SK-N-SH treated with all-trans-retinoic acid at 6 μM for 48 hours (cell line): Measurements from ENCODE around the gene RPE.

Experiments
- GLIS3 ChIP-seq: fragments of 250-450 bp; sonication (Bioruptor Pico); IDR thresholded peaks from 2 replicates; pipeline ENCODE4 v1.5.0; 2020; ENCODE audit warnings: mild to moderate bottlenecking, moderate library complexity
- PATZ1 ChIP-seq: fragments of 250-450 bp; sonication (Bioruptor Pico); IDR thresholded peaks from 2 replicates; pipeline ENCODE4 v1.8.0; 2020; ENCODE audit warnings: mild to moderate bottlenecking, moderate library complexity, borderline replicate concordance
- TF ChIP-seq, protein P1 (sequence below): fragments of 250-450 bp; sonication (Bioruptor Pico); IDR thresholded peaks from 2 replicates; pipeline ENCODE4 v1.5.1; 2020; ENCODE audit warnings: low read depth, mild to moderate bottlenecking, moderate library complexity

DNA sequence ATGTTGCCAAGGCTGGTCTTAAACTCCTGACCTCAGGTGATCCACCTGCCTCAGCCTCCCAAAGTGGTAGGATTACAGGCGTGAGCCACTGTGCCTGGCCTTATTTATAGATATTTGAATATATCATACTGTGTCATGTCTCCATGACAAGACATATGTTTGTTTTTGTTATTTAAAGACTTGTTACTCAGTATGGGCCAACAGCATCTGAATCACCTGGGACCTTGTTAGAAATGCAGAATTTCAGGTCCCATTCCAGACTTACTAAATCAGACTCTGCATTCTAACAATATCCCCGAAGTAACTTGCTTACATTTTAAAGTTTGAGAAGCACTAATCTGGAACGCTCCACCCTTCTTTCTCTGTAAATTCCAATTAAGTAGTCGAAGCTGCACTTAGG lies 33.2 kb downstream of the RPE start:
- TF ChIP-seq PATZ1 (CRISPR knock-in tag) (no peak), GLIS3 (CRISPR knock-in tag) (no peak)
- TF ChIP-seq, protein P1, sequence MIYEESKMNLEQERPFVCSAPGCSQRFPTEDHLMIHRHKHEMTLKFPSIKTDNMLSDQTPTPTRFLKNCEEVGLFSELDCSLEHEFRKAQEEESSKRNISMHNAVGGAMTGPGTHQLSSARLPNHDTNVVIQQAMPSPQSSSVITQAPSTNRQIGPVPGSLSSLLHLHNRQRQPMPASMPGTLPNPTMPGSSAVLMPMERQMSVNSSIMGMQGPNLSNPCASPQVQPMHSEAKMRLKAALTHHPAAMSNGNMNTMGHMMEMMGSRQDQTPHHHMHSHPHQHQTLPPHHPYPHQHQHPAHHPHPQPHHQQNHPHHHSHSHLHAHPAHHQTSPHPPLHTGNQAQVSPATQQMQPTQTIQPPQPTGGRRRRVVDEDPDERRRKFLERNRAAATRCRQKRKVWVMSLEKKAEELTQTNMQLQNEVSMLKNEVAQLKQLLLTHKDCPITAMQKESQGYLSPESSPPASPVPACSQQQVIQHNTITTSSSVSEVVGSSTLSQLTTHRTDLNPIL (CRISPR knock-in tag), result no peak
